WTC11 (cell line): ENCODE results near the gene GOLT1B. TPM values are rescaled to one million over a fixed set of nuclear protein-coding genes. Genes with fewer than 3 reads are reported as not detected.

Source experiments
- ATAC-seq: fragments of 200-7000 bp; cut with Tn5 transposase; 2 replicates; pipeline ENCODE4 v1.10.0; 2021; ENCODE audit warnings: mild to moderate bottlenecking, moderate library complexity
- CTCF ChIA-PET: fragments of 300-600 bp; sonication (Branson Sonifier 250); formaldehyde crosslinking; loops from one replicate; lab custom pipeline; 2021; ENCODE audit warnings: antibody characterized with exemption; lab: Charles Lee
- POLR2A ChIA-PET: fragments of 350-600 bp; sonication (Branson Sonifier 250); formaldehyde crosslinking; loops from one replicate; lab custom pipeline; 2021; ENCODE audit warnings: antibody characterized with exemption; lab: Charles Lee
- DNase-seq: peaks from one replicate; pipeline ENCODE4 v3.0.0; 2021; ENCODE audit warnings: low spot score
- H3K27ac Mint-ChIP-seq: 2 replicates; pipeline ENCODE4 v1.8.0; 2021; ENCODE audit warnings: mixed read lengths
- H3K27me3 Mint-ChIP-seq: 2 replicates; pipeline ENCODE4 v1.8.0; 2021; ENCODE audit warnings: low read depth, mild to moderate bottlenecking, moderate library complexity, mixed read lengths
- H3K36me3 Mint-ChIP-seq: 2 replicates; pipeline ENCODE4 v1.8.0; 2021; ENCODE audit warnings: mixed read lengths
- H3K4me1 Mint-ChIP-seq: 2 replicates; pipeline ENCODE4 v1.8.0; 2022; ENCODE audit warnings: mixed read lengths
- H3K4me3 Mint-ChIP-seq: 2 replicates; pipeline ENCODE4 v1.8.0; 2021; ENCODE audit warnings: mild to moderate bottlenecking, moderate library complexity, mixed read lengths
- H3K9me3 Mint-ChIP-seq: 2 replicates; pipeline ENCODE4 v1.8.0; 2021; ENCODE audit warnings: mixed read lengths
- AFF4 ChIP-seq: sonication (generic); formaldehyde crosslinking; IDR thresholded peaks from 2 replicates; pipeline ENCODE4 v1.8.1; 2023; ENCODE audit warnings: mild to moderate bottlenecking, missing genetic modification reagents, borderline replicate concordance
- CDX4 ChIP-seq: fragments of 250-450 bp; sonication (Bioruptor Pico); IDR thresholded peaks from 2 replicates; pipeline ENCODE4 v1.9.0; 2021; ENCODE audit warnings: moderate library complexity, mild to moderate bottlenecking, inconsistent platforms, borderline replicate concordance
- FOXJ3 ChIP-seq: sonication (generic); formaldehyde crosslinking; IDR thresholded peaks from 2 replicates; pipeline ENCODE4 v1.9.0; 2021; ENCODE audit warnings: missing genetic modification reagents, mild to moderate bottlenecking, borderline replicate concordance
- HMGA2 ChIP-seq: fragments of 250-450 bp; sonication (Bioruptor Pico); IDR thresholded peaks from 2 replicates; pipeline ENCODE4 v1.4.0; 2021; ENCODE audit warnings: mild to moderate bottlenecking, moderate library complexity
- IRF1 ChIP-seq: sonication (generic); formaldehyde crosslinking; IDR thresholded peaks from 2 replicates; pipeline ENCODE4 v1.8.0; 2023; ENCODE audit warnings: missing genetic modification reagents
- MXD4 ChIP-seq: fragments of 250-450 bp; sonication (Bioruptor Pico); IDR thresholded peaks from 2 replicates; pipeline ENCODE4 v1.8.0; 2021; ENCODE audit warnings: mild to moderate bottlenecking, moderate library complexity, borderline replicate concordance
- NFYB ChIP-seq: sonication (generic); formaldehyde crosslinking; conservative IDR thresholded peaks from 2 replicates; pipeline ENCODE4 v1.8.0; 2022; ENCODE audit warnings: low read depth, missing genetic modification reagents
- PRDM15 ChIP-seq: sonication (generic); formaldehyde crosslinking; IDR thresholded peaks from 2 replicates; pipeline ENCODE4 v1.8.0; 2022; ENCODE audit warnings: missing genetic modification reagents
- PRRX2 ChIP-seq: fragments of 250-450 bp; sonication (Bioruptor Pico); IDR thresholded peaks from 2 replicates; pipeline ENCODE4 v1.8.0; 2021; ENCODE audit warnings: mild to moderate bottlenecking
- RELA ChIP-seq: sonication (generic); formaldehyde crosslinking; IDR thresholded peaks from 2 replicates; pipeline ENCODE4 v1.8.1; 2022; ENCODE audit warnings: missing genetic modification reagents, mild to moderate bottlenecking, borderline replicate concordance
- USF2 ChIP-seq: sonication (generic); formaldehyde crosslinking; IDR thresholded peaks from 2 replicates; pipeline ENCODE4 v1.8.1; 2023; ENCODE audit warnings: mild to moderate bottlenecking, missing genetic modification reagents, moderate library complexity
- ZNF263 ChIP-seq: sonication (generic); formaldehyde crosslinking; IDR thresholded peaks from 2 replicates; pipeline ENCODE4 v1.8.1; 2022; ENCODE audit warnings: low read depth, mild to moderate bottlenecking, moderate library complexity, missing genetic modification reagents
- total RNA-seq: library from RNA; stranded (reverse); gene quantifications from 3 replicates; pipeline ENCODE4 v1.2.3, GENCODE V29; 2021
- TF ChIP-seq, protein P1 (sequence below): fragments of 250-450 bp; sonication (Bioruptor Pico); IDR thresholded peaks from 2 replicates; pipeline ENCODE4 v2.1.2; 2022; ENCODE audit warnings: mild to moderate bottlenecking, moderate library complexity
- TF ChIP-seq, protein P2 (sequence below): sonication (generic); formaldehyde crosslinking; IDR thresholded peaks from 2 replicates; pipeline ENCODE4 v1.8.1; 2023; ENCODE audit warnings: mild to moderate bottlenecking, moderate library complexity, missing genetic modification reagents

The GOLT1B gene
- total RNA-seq, 1 experiment from 2014 or later, result 39.7 TPM

DNA sequence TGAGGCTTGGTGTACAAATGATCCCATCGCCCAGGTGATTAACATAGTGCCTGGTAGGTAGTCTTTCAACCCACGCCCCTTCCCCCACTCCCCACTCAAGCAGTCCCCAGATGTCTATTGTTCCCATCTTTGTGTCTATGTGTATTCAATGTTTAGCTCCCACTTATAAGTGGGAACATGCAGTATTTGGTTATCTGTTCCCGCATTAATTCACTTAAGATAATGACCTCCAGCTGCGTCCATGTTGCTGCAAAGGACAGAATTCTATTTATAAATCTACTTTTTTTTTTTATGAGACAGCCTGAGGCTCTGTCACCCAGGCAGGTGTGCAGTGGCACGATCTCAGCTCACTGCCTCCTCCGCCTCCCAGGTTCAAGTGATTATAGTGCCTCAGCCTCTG, 40.2 kb downstream of the GOLT1B start (continued):
- TF ChIP-seq AFF4 (CRISPR knock-in tag) (no peak), CDX4 (CRISPR knock-in tag) (no peak), HMGA2 (CRISPR knock-in tag) (no peak), PRRX2 (CRISPR knock-in tag) (no peak)
- TF ChIP-seq, all 79 proteins: peak for 0

GRCh38 chr12:21542403-21542802, 40.8 kb downstream of the GOLT1B start:
- no peaks in the 10 kb centered on the region for H3K4me1 Mint-ChIP-seq
- DNase-seq, result no peak
- no peaks in the 10 kb centered on the region for H3K27me3 Mint-ChIP-seq
- POLR2A ChIA-PET, result no interaction called here
- CTCF ChIA-PET, result no interaction called here
- ATAC-seq, result no peak
- no peak for TF ChIP-seq USF2
- no peak for TF ChIP-seq RELA (CRISPR knock-in tag)
- no peak for TF ChIP-seq ZNF263 (CRISPR knock-in tag)
- TF ChIP-seq NFYB (CRISPR knock-in tag), result no peak
- TF ChIP-seq PRDM15, result no peak
- TF ChIP-seq IRF1 (CRISPR knock-in tag), result no peak
- TF ChIP-seq MXD4 (CRISPR knock-in tag), result no peak
- TF ChIP-seq, all 79 proteins: peak for 0
- no peaks in the 10 kb centered on the region for H3K36me3 Mint-ChIP-seq
- no peak overlapping the region for H3K27ac Mint-ChIP-seq
- H3K4me3 Mint-ChIP-seq, result no peak overlapping the region
- no peaks in the 10 kb centered on the region for H3K9me3 Mint-ChIP-seq

- no peaks in the 10 kb centered on the region for H3K4me1 Mint-ChIP-seq
- no peak overlapping the region for H3K27ac Mint-ChIP-seq
- CTCF ChIA-PET, result no interaction called here
- H3K4me3 Mint-ChIP-seq, result no peak overlapping the region
- H3K9me3 Mint-ChIP-seq, result no peaks in the 10 kb centered on the region
- H3K27me3 Mint-ChIP-seq, result no peaks in the 10 kb centered on the region
- TF ChIP-seq FOXJ3, result no peak
- TF ChIP-seq, protein P1, sequence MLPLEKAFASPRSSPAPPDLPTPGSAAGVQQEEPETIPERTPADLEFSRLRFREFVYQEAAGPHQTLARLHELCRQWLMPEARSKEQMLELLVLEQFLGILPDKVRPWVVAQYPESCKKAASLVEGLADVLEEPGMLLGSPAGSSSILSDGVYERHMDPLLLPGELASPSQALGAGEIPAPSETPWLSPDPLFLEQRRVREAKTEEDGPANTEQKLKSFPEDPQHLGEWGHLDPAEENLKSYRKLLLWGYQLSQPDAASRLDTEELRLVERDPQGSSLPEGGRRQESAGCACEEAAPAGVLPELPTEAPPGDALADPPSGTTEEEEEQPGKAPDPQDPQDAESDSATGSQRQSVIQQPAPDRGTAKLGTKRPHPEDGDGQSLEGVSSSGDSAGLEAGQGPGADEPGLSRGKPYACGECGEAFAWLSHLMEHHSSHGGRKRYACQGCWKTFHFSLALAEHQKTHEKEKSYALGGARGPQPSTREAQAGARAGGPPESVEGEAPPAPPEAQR, result no peak
- TF ChIP-seq, protein P2, sequence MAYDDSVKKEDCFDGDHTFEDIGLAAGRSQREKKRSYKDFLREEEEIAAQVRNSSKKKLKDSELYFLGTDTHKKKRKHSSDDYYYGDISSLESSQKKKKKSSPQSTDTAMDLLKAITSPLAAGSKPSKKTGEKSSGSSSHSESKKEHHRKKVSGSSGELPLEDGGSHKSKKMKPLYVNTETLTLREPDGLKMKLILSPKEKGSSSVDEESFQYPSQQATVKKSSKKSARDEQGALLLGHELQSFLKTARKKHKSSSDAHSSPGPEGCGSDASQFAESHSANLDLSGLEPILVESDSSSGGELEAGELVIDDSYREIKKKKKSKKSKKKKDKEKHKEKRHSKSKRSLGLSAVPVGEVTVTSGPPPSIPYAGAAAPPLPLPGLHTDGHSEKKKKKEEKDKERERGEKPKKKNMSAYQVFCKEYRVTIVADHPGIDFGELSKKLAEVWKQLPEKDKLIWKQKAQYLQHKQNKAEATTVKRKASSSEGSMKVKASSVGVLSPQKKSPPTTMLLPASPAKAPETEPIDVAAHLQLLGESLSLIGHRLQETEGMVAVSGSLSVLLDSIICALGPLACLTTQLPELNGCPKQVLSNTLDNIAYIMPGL (CRISPR knock-in tag), result no peak
- TF ChIP-seq, all 79 proteins: peak for 0
- DNase-seq (no peak), ATAC-seq (no peak)
- POLR2A ChIA-PET, result no interaction called here
- H3K36me3 Mint-ChIP-seq, result no peaks in the 10 kb centered on the region
Observed at GRCh38 chr12:21543151-21543550, 41.6 kb downstream of the GOLT1B start.
